ENCODE measurements around the gene ASTN2. TPM values are rescaled to one million over a fixed set of nuclear protein-coding genes. Genes with fewer than 3 reads are reported as not detected.
A peak's percentile ranks its signal among the peaks of the same experiment; 100 is the strongest.

Gene ASTN2
- total and polyA plus RNA-seq, 4 donors: 0.57 to 2.9 (median 1.4) TPM

- H3K9me3 ChIP-seq (ENCODE audit: control insufficient read depth in 4 of 4, low read length in 3 of 4): no peaks in the 10 kb centered on the region
- WGBS: 90% methylated on average over 7 of the region's 7 CpGs
- DNase-seq (ENCODE audit: low spot score): no peak
- no peak overlapping the region for H3K4me3 ChIP-seq (ENCODE audit: low read depth in 1 of 3, low read length in 3 of 3)
- no peaks in the 10 kb centered on the region for H3K27me3 ChIP-seq (ENCODE audit: control insufficient read depth in 4 of 4, insufficient read depth in 4 of 4, low read length in 3 of 4)
- TF ChIP-seq RXRA (IDR thresholded peaks at IDR 0.05) (no peak), YY1 (IDR thresholded peaks at IDR 0.05) (no peak)
- no peaks in the 10 kb centered on the region for H3K4me1 ChIP-seq (ENCODE audit: control insufficient read depth in 4 of 4, insufficient read depth in 4 of 4, low read length in 3 of 4)
- H3K27ac ChIP-seq (ENCODE audit: low read depth in 1 of 2, low read length in 2 of 2): no peak overlapping the region
- H3K36me3 ChIP-seq (ENCODE audit: control insufficient read depth in 4 of 4, insufficient read depth in 3 of 4, low read depth in 1 of 4, low read length in 3 of 4): no peaks in the 10 kb centered on the region
- no peak overlapping the region for H3K9ac ChIP-seq (ENCODE audit: low read depth in 1 of 2, low read length in 2 of 2)
Observed at GRCh38 chr9:116555119-116555518, 859.7 kb downstream of the ASTN2 start.

GRCh38 chr9:116550696-116551436, 864.0 kb downstream of the ASTN2 start:
- WGBS: 70% methylated on average over 3 of the region's 3 CpGs
- no peak overlapping the region for H3K27ac ChIP-seq (ENCODE audit: low read depth in 1 of 2, low read length in 2 of 2)

DNA sequence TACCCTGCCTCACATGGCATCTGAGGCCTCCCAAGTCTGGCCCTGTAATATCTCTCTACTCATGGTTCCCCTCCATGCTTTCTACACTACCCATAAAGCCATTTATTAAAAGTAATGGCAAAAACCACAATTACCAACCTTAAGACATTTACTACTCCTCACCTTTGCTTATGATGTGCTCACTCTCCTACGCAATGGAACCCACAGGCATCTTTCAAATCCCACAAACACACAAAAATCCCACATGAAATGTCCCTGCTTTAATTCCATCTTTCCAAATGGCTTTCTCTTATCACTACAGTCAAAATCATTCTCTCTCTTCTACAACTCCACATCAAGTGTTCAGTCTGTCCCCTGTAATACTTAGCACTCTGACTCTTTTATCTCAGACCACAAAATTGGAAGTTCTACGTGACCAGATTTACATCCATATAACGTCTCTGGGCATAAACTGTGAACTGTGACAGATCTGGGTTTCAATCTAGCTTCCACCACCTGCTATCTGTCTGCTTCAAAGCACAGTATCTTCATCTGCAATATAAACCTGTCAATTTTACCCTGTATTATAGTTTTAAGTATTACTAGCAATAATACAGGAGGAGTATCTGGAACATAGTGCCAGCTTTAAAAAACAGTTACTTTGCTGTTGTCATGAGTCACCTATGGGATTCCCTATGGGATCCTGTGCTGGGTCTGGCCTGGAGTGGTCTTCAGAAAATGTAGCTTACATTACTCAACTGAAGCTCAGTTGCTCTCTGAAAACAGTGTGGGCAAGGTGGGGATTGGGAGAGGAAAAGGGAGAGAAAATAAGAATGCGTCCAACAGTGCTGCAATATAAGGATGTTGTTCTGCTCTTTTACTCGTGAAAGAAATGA, 864.8 kb downstream of the ASTN2 start:
- WGBS: 85% methylated on average over 5 of the region's 5 CpGs
- Histone ChIP-seq H3K27ac (ENCODE audit: low read depth in 1 of 2, low read length in 2 of 2) (peak overlapping the region; percentile 73 to 89), H3K36me3 (ENCODE audit: control insufficient read depth in 4 of 4, insufficient read depth in 3 of 4, low read depth in 1 of 4, low read length in 3 of 4) (no peaks in the 10 kb centered on the region), H3K9ac (ENCODE audit: low read depth in 1 of 2, low read length in 2 of 2) (no peak overlapping the region), H3K4me1 (ENCODE audit: control insufficient read depth in 4 of 4, insufficient read depth in 4 of 4, low read length in 3 of 4) (peaks cover 12 to 39% (median 31%) of the 10 kb centered on the region in 4 donors), H3K9me3 (ENCODE audit: control insufficient read depth in 4 of 4, low read length in 3 of 4) (no peaks in the 10 kb centered on the region), H3K4me3 (ENCODE audit: low read depth in 1 of 3, low read length in 3 of 3) (no peak overlapping the region), H3K27me3 (ENCODE audit: control insufficient read depth in 4 of 4, insufficient read depth in 4 of 4, low read length in 3 of 4) (no peaks in the 10 kb centered on the region)
- no peak for DNase-seq (ENCODE audit: low spot score)
- TF ChIP-seq GABPA (IDR thresholded peaks at IDR 0.05 in 1 of 2, conservative IDR thresholded peaks at IDR 0.05 in 1 of 2) (no peak), EGR1 (IDR thresholded peaks at IDR 0.05; ENCODE audit: low read depth in 2 of 2) (no peak), FOXA2 (IDR thresholded peaks at IDR 0.05) (no peak), RAD21 (IDR thresholded peaks at IDR 0.05) (no peak), HNF4G (IDR thresholded peaks at IDR 0.05) (no peak), FOXA1 (IDR thresholded peaks at IDR 0.05) (no peak), RXRA (IDR thresholded peaks at IDR 0.05) (no peak), MAX (IDR thresholded peaks at IDR 0.05) (no peak), NR2F2 (IDR thresholded peaks at IDR 0.05) (no peak), YY1 (IDR thresholded peaks at IDR 0.05) (no peak), ATF3 (IDR thresholded peaks at IDR 0.05) (no peak), SP1 (IDR thresholded peaks at IDR 0.05) (no peak), TAF1 (conservative IDR thresholded peaks at IDR 0.05) (no peak)

More at GRCh38 chr9:116550696-116551436, 864.0 kb downstream of the ASTN2 start:
- no peak overlapping the region for H3K9ac ChIP-seq (ENCODE audit: low read depth in 1 of 2, low read length in 2 of 2)
- no peak for TF ChIP-seq RXRA (IDR thresholded peaks at IDR 0.05)
- no peak for TF ChIP-seq YY1 (IDR thresholded peaks at IDR 0.05)
- no peak for TF ChIP-seq SP1 (IDR thresholded peaks at IDR 0.05)
- no peak for TF ChIP-seq JUND (IDR thresholded peaks at IDR 0.05)
- TF ChIP-seq HNF4G (IDR thresholded peaks at IDR 0.05): no peak
- TF ChIP-seq GABPA (IDR thresholded peaks at IDR 0.05 in 1 of 2, conservative IDR thresholded peaks at IDR 0.05 in 1 of 2): no peak
- no peak for TF ChIP-seq HNF4A (conservative IDR thresholded peaks at IDR 0.05)
- TF ChIP-seq, protein P1, sequence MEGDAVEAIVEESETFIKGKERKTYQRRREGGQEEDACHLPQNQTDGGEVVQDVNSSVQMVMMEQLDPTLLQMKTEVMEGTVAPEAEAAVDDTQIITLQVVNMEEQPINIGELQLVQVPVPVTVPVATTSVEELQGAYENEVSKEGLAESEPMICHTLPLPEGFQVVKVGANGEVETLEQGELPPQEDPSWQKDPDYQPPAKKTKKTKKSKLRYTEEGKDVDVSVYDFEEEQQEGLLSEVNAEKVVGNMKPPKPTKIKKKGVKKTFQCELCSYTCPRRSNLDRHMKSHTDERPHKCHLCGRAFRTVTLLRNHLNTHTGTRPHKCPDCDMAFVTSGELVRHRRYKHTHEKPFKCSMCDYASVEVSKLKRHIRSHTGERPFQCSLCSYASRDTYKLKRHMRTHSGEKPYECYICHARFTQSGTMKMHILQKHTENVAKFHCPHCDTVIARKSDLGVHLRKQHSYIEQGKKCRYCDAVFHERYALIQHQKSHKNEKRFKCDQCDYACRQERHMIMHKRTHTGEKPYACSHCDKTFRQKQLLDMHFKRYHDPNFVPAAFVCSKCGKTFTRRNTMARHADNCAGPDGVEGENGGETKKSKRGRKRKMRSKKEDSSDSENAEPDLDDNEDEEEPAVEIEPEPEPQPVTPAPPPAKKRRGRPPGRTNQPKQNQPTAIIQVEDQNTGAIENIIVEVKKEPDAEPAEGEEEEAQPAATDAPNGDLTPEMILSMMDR (IDR thresholded peaks at IDR 0.05; ENCODE audit: low read depth, low read length, missing input control): no peak
- no peak for TF ChIP-seq NR2F2 (IDR thresholded peaks at IDR 0.05)
- TF ChIP-seq FOXA2 (IDR thresholded peaks at IDR 0.05): no peak
- H3K9me3 ChIP-seq (ENCODE audit: control insufficient read depth in 4 of 4, low read length in 3 of 4): no peaks in the 10 kb centered on the region
- H3K36me3 ChIP-seq (ENCODE audit: control insufficient read depth in 4 of 4, insufficient read depth in 3 of 4, low read depth in 1 of 4, low read length in 3 of 4): no peaks in the 10 kb centered on the region
- H3K4me3 ChIP-seq (ENCODE audit: low read depth in 1 of 3, low read length in 3 of 3): no peak overlapping the region
- no peak for DNase-seq (ENCODE audit: low spot score)
- H3K27me3 ChIP-seq (ENCODE audit: control insufficient read depth in 4 of 4, insufficient read depth in 4 of 4, low read length in 3 of 4): no peaks in the 10 kb centered on the region
- peaks cover 12 to 39% (median 31%) of the 10 kb centered on the region in 4 donors for H3K4me1 ChIP-seq (ENCODE audit: control insufficient read depth in 4 of 4, insufficient read depth in 4 of 4, low read length in 3 of 4)

Measured in liver (tissue), 9 donors.